ENCODE measurements around the gene GGCX. TPM values are rescaled to one million over a fixed set of nuclear protein-coding genes. Genes with fewer than 3 reads are reported as not detected.

The GGCX gene
- total and polyA plus RNA-seq, 2 of the 13 experiments (the other 11 are each of a cell fraction or from before 2014, with no cell fraction given) = 72.5 to 103 TPM

DNA sequence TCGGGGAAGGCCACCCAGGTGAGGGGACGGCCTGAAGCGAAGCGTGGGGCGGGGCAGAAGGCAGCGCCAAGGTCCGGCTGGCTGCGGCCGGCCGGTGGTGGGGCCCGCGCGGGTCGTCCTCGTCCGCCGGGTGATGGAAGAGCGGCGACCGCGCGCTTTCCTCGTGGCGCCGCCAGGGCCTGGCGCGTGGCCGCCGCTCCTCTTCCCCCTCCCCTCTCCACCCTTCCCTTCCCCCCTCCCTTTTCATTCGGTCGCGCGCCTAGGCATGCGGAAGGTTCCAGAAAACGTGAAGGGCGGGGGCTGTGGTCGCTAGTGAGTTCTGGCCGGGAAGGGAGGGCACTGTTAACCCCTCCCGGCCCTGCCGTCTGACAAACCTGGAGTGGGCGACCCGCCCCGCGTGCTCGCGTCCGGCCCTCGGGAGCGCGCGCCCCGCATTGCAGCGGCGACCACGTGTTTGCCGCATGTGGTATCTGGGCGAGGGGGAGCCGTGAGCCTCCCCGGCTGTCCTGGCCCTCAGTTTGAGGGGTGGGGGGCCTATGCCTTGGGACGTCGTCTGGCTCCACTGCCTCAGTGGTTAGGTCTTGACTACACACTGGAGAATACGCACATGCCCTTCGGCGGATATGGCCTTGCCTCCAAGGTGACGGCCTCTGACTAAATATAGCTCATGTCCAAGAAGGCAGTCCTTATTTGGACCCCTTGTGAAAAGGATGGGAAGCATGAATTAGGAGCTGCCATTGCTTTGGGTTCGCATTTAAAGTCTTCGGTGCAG, 21.7 kb downstream of the GGCX start (continued):
- TF ChIP-seq CBX5 (CRISPR knock-in tag; IDR thresholded peaks at IDR 0.05; ENCODE audit: borderline replicate concordance) (peak; percentile 50; the same call in 1 of the 2 replicates), ZNF660 (CRISPR knock-in tag; IDR thresholded peaks at IDR 0.05; ENCODE audit: borderline replicate concordance, low read depth) (0 out of 2 replicates have a peak, but pooled peaks have one; percentile 83), ZNF567 (CRISPR knock-in tag; IDR thresholded peaks at IDR 0.05; ENCODE audit: borderline replicate concordance) (no peak; the same call in 1 of the 2 replicates), RARG (CRISPR knock-in tag; IDR thresholded peaks at IDR 0.05; ENCODE audit: low read depth) (no peak), SMARCE1 (IDR thresholded peaks at IDR 0.05; ENCODE audit: borderline replicate concordance) (no peak), TMF1 (CRISPR knock-in tag; IDR thresholded peaks at IDR 0.05; ENCODE audit: low read depth) (peak; percentile 18; the same call in 1 of the 2 replicates), ZNF337 (CRISPR knock-in tag; IDR thresholded peaks at IDR 0.05; ENCODE audit: borderline replicate concordance, low read depth) (no peak), ZFP41 (CRISPR knock-in tag; IDR thresholded peaks at IDR 0.05; ENCODE audit: borderline replicate concordance) (peak; percentile 87), SAP130 (CRISPR knock-in tag; IDR thresholded peaks at IDR 0.05; ENCODE audit: low read depth) (peak; percentile 79), SMYD3 (CRISPR knock-in tag; IDR thresholded peaks at IDR 0.05) (0 out of 2 replicates have a peak, but pooled peaks have one; percentile 46), AGO1 (IDR thresholded peaks at IDR 0.05; ENCODE audit: low read depth, low read length, poor library complexity, severe bottlenecking) (peak; percentile 94), BCL6 (CRISPR knock-in tag; IDR thresholded peaks at IDR 0.05) (peak; percentile 39), SMAD1 (CRISPR knock-in tag; IDR thresholded peaks at IDR 0.05; ENCODE audit: borderline replicate concordance, low read depth) (peak; percentile 25; the same call in 1 of the 2 replicates), ZFX (CRISPR knock-in tag; IDR thresholded peaks at IDR 0.05; ENCODE audit: low read depth) (peak; percentile 77), KDM5B (CRISPR knock-in tag; IDR thresholded peaks at IDR 0.05; ENCODE audit: borderline replicate concordance) (peak; percentile 99), PHF21A (CRISPR knock-in tag; IDR thresholded peaks at IDR 0.05) (no peak; the same call in 1 of the 2 replicates), FOSL1 (CRISPR knock-in tag; IDR thresholded peaks at IDR 0.05; ENCODE audit: borderline replicate concordance) (no peak), SMAD3 (CRISPR knock-in tag; IDR thresholded peaks at IDR 0.05) (no peak), TGIF2 (CRISPR knock-in tag; IDR thresholded peaks at IDR 0.05) (peak; percentile 82; the same call in 1 of the 2 replicates), SRSF9 (IDR thresholded peaks at IDR 0.05; ENCODE audit: borderline replicate concordance, insufficient read depth, low read depth, low read length, poor library complexity, severe bottlenecking) (no peak)
- TF ChIP-seq, protein P1, sequence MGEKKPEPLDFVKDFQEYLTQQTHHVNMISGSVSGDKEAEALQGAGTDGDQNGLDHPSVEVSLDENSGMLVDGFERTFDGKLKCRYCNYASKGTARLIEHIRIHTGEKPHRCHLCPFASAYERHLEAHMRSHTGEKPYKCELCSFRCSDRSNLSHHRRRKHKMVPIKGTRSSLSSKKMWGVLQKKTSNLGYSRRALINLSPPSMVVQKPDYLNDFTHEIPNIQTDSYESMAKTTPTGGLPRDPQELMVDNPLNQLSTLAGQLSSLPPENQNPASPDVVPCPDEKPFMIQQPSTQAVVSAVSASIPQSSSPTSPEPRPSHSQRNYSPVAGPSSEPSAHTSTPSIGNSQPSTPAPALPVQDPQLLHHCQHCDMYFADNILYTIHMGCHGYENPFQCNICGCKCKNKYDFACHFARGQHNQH (CRISPR knock-in tag; IDR thresholded peaks at IDR 0.05) = no peak; the same call in 1 of the 2 replicates
- TF ChIP-seq, protein P2, sequence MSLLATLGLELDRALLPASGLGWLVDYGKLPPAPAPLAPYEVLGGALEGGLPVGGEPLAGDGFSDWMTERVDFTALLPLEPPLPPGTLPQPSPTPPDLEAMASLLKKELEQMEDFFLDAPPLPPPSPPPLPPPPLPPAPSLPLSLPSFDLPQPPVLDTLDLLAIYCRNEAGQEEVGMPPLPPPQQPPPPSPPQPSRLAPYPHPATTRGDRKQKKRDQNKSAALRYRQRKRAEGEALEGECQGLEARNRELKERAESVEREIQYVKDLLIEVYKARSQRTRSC (CRISPR knock-in tag; IDR thresholded peaks at IDR 0.05; ENCODE audit: low read depth) = no peak; the same call in none of the 2 replicates
- TF ChIP-seq, protein P3, sequence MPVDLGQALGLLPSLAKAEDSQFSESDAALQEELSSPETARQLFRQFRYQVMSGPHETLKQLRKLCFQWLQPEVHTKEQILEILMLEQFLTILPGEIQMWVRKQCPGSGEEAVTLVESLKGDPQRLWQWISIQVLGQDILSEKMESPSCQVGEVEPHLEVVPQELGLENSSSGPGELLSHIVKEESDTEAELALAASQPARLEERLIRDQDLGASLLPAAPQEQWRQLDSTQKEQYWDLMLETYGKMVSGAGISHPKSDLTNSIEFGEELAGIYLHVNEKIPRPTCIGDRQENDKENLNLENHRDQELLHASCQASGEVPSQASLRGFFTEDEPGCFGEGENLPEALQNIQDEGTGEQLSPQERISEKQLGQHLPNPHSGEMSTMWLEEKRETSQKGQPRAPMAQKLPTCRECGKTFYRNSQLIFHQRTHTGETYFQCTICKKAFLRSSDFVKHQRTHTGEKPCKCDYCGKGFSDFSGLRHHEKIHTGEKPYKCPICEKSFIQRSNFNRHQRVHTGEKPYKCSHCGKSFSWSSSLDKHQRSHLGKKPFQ (CRISPR knock-in tag; IDR thresholded peaks at IDR 0.05; ENCODE audit: insufficient replicate concordance) = peak; percentile 41
- TF ChIP-seq, protein P4, sequence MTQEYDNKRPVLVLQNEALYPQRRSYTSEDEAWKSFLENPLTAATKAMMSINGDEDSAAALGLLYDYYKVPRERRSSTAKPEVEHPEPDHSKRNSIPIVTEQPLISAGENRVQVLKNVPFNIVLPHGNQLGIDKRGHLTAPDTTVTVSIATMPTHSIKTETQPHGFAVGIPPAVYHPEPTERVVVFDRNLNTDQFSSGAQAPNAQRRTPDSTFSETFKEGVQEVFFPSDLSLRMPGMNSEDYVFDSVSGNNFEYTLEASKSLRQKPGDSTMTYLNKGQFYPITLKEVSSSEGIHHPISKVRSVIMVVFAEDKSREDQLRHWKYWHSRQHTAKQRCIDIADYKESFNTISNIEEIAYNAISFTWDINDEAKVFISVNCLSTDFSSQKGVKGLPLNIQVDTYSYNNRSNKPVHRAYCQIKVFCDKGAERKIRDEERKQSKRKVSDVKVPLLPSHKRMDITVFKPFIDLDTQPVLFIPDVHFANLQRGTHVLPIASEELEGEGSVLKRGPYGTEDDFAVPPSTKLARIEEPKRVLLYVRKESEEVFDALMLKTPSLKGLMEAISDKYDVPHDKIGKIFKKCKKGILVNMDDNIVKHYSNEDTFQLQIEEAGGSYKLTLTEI (CRISPR knock-in tag; conservative IDR thresholded peaks at IDR 0.05) = no peak; the same call in 1 of the 2 replicates

All from HepG2 (cell line).